ENCODE measurements around the gene LARP4B. TPM values are rescaled to one million over a fixed set of nuclear protein-coding genes. Genes with fewer than 3 reads are reported as not detected.
A peak's percentile ranks its signal among the peaks of the same experiment; 100 is the strongest.

LARP4B gene
- total and polyA plus RNA-seq, 4 donors: 5.5 to 20.4 (median 12.1) TPM

- Histone ChIP-seq H3K4me1 (ENCODE audit: control insufficient read depth in 4 of 4, insufficient read depth in 4 of 4, low read length in 3 of 4) (no peaks in the 10 kb centered on the region), H3K36me3 (ENCODE audit: control insufficient read depth in 4 of 4, insufficient read depth in 3 of 4, low read depth in 1 of 4, low read length in 3 of 4) (no peaks in the 10 kb centered on the region), H3K9me3 (ENCODE audit: control insufficient read depth in 4 of 4, low read length in 3 of 4) (no peaks in the 10 kb centered on the region), H3K4me3 (ENCODE audit: low read depth in 1 of 3, low read length in 3 of 3) (no peak overlapping the region), H3K27ac (ENCODE audit: low read depth in 1 of 2, low read length in 2 of 2) (no peak overlapping the region), H3K27me3 (ENCODE audit: control insufficient read depth in 4 of 4, insufficient read depth in 4 of 4, low read length in 3 of 4) (no peaks in the 10 kb centered on the region), H3K9ac (ENCODE audit: low read depth in 1 of 2, low read length in 2 of 2) (no peak overlapping the region)
- DNase-seq (ENCODE audit: low spot score): no peak
- TF ChIP-seq YY1 (IDR thresholded peaks at IDR 0.05) (no peak), TAF1 (conservative IDR thresholded peaks at IDR 0.05) (no peak), SP1 (IDR thresholded peaks at IDR 0.05) (no peak), GABPA (IDR thresholded peaks at IDR 0.05 in 1 of 2, conservative IDR thresholded peaks at IDR 0.05 in 1 of 2) (no peak), RXRA (IDR thresholded peaks at IDR 0.05) (no peak), ATF3 (IDR thresholded peaks at IDR 0.05) (no peak), FOXA2 (IDR thresholded peaks at IDR 0.05) (no peak), HNF4G (IDR thresholded peaks at IDR 0.05) (no peak), HNF4A (conservative IDR thresholded peaks at IDR 0.05) (no peak), MAX (IDR thresholded peaks at IDR 0.05) (no peak)
- WGBS: 92% methylated on average over 6 of the region's 6 CpGs
These were observed 14.3 kb upstream of the LARP4B start for GRCh38 chr10:945778-946177.

- Histone ChIP-seq H3K27me3 (ENCODE audit: control insufficient read depth in 4 of 4, insufficient read depth in 4 of 4, low read length in 3 of 4) (no peaks in the 10 kb centered on the region), H3K4me1 (ENCODE audit: control insufficient read depth in 4 of 4, insufficient read depth in 4 of 4, low read length in 3 of 4) (no peaks in the 10 kb centered on the region), H3K9ac (ENCODE audit: low read depth in 1 of 2, low read length in 2 of 2) (no peak overlapping the region), H3K9me3 (ENCODE audit: control insufficient read depth in 4 of 4, low read length in 3 of 4) (no peaks in the 10 kb centered on the region), H3K36me3 (ENCODE audit: control insufficient read depth in 4 of 4, insufficient read depth in 3 of 4, low read depth in 1 of 4, low read length in 3 of 4) (no peaks in the 10 kb centered on the region), H3K27ac (ENCODE audit: low read depth in 1 of 2, low read length in 2 of 2) (no peak overlapping the region), H3K4me3 (ENCODE audit: low read depth in 1 of 3, low read length in 3 of 3) (no peak overlapping the region)
- no peak for TF ChIP-seq CTCF (IDR thresholded peaks at IDR 0.05; ENCODE audit: low read depth, low read length, missing input control)
- TF ChIP-seq JUND (IDR thresholded peaks at IDR 0.05): peak in 1 of 2 donors; percentile 21
- TF ChIP-seq HNF4G (IDR thresholded peaks at IDR 0.05): no peak
- no peak for TF ChIP-seq MAX (IDR thresholded peaks at IDR 0.05)
- WGBS: 75% methylated on average over 14 of the region's 14 CpGs
- no peak for DNase-seq (ENCODE audit: low spot score)
These were observed 12.7 kb upstream of the LARP4B start for GRCh38 chr10:944034-944831.

- 94% methylated on average over 17 of the region's 17 CpGs for WGBS
These were observed 12.0 kb upstream of the LARP4B start for GRCh38 chr10:943334-944033.

More at GRCh38 chr10:943334-944033, 12.0 kb upstream of the LARP4B start:
- Histone ChIP-seq H3K9me3 (ENCODE audit: control insufficient read depth in 4 of 4, low read length in 3 of 4) (no peaks in the 10 kb centered on the region), H3K4me3 (ENCODE audit: low read depth in 1 of 3, low read length in 3 of 3) (no peak overlapping the region), H3K9ac (ENCODE audit: low read depth in 1 of 2, low read length in 2 of 2) (no peak overlapping the region), H3K36me3 (ENCODE audit: control insufficient read depth in 4 of 4, insufficient read depth in 3 of 4, low read depth in 1 of 4, low read length in 3 of 4) (no peaks in the 10 kb centered on the region), H3K4me1 (ENCODE audit: control insufficient read depth in 4 of 4, insufficient read depth in 4 of 4, low read length in 3 of 4) (no peaks in the 10 kb centered on the region), H3K27me3 (ENCODE audit: control insufficient read depth in 4 of 4, insufficient read depth in 4 of 4, low read length in 3 of 4) (no peaks in the 10 kb centered on the region), H3K27ac (ENCODE audit: low read depth in 1 of 2, low read length in 2 of 2) (no peak overlapping the region)
- TF ChIP-seq REST (IDR thresholded peaks at IDR 0.05) (no peak), HNF4G (IDR thresholded peaks at IDR 0.05) (no peak), YY1 (IDR thresholded peaks at IDR 0.05) (no peak), FOXA1 (IDR thresholded peaks at IDR 0.05) (no peak)
- no peak for DNase-seq (ENCODE audit: low spot score)
